NB4 (cell line): ENCODE measurements around the gene MTMR3.
"Not testable (repeated sequence)": the region's sequence is repeated elsewhere in the genome, so short reads cannot be mapped to it uniquely, and the experiment has no call there.

ENCODE experiments used
- MYC ChIP-seq: IDR thresholded peaks from 2 replicates; pipeline ENCODE4 v1.6.1; 2011; ENCODE audit warnings: low read depth, low read length
- POLR2A ChIP-seq: IDR thresholded peaks from 2 replicates; pipeline ENCODE4 v1.6.1; 2011; ENCODE audit warnings: mild to moderate bottlenecking; ENCODE audit not compliant: insufficient read length; ENCODE audit errors: extremely low read depth
- TF ChIP-seq, protein P1 (sequence below): IDR thresholded peaks from one replicate; pipeline ENCODE4 v1.5.1; 2012; ENCODE audit warnings: low read depth, low read length

DNA sequence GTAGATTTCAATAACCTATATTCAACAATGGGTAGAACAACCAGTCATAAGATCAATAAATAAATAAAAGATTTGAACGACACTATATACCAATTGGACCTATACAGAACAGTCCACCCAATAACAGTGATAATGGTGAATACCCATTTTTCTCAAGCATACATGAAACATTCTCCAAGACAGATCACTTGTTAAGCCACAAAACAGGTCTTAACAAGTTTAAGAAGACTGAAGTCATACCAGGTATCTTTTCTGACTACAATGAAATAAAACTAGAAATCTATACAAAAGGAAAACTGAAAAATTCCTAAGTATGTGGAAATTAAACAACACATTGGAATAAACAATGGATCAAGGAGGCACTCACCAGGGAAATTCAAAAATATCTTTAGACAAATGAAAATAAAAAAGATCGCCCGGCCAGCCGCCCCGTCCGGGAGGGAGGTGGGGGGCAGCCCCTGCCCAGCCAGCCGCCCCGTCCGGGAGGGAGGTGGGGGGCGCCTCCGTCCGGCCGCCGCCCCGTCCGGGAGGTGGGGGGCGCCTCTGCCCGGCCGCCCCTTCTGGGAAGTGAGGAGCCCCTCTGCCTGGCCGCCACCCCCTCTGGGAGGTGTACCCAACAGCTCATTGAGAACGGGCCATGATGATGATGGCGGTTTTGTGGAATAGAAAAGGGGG lies 176.5 kb downstream of the MTMR3 start:
- TF ChIP-seq, protein P1, sequence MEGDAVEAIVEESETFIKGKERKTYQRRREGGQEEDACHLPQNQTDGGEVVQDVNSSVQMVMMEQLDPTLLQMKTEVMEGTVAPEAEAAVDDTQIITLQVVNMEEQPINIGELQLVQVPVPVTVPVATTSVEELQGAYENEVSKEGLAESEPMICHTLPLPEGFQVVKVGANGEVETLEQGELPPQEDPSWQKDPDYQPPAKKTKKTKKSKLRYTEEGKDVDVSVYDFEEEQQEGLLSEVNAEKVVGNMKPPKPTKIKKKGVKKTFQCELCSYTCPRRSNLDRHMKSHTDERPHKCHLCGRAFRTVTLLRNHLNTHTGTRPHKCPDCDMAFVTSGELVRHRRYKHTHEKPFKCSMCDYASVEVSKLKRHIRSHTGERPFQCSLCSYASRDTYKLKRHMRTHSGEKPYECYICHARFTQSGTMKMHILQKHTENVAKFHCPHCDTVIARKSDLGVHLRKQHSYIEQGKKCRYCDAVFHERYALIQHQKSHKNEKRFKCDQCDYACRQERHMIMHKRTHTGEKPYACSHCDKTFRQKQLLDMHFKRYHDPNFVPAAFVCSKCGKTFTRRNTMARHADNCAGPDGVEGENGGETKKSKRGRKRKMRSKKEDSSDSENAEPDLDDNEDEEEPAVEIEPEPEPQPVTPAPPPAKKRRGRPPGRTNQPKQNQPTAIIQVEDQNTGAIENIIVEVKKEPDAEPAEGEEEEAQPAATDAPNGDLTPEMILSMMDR, result not testable (repeated sequence)
- TF ChIP-seq POLR2A, MYC: not testable (repeated sequence)
